SU-DHL-6 (cell line): ENCODE data around the gene COQ8B.

Experiments used
- H2AFZ ChIP-seq: fragments of 200-600 bp; sonication (generic); 2 replicates; pipeline ENCODE4 v1.6.1; 2014; ENCODE audit warnings: low read depth, mild to moderate bottlenecking, moderate library complexity, mixed read lengths, antibody characterized with exemption, low read length; ENCODE audit not compliant: severe bottlenecking
- H3F3A ChIP-seq: fragments of 200-600 bp; shearing (Covaris generic); 2 replicates; pipeline ENCODE4 v1.6.0; 2016; ENCODE audit warnings: antibody characterized with exemption, mild to moderate bottlenecking; ENCODE audit not compliant: insufficient read depth
- H3K27ac ChIP-seq: fragments of 200-600 bp; sonication (generic); 2 replicates; pipeline ENCODE4 v1.5.1; 2016; ENCODE audit warnings: low read depth, mild to moderate bottlenecking, low read length, moderate library complexity, mixed read lengths
- H3K27me3 ChIP-seq: fragments of 200-600 bp; sonication (generic), shearing (Covaris generic); 2 replicates; pipeline ENCODE4 v1.6.0; 2014; ENCODE audit warnings: mild to moderate bottlenecking, low read length
- H3K36me3 ChIP-seq: fragments of 200-600 bp; sonication (generic); 2 replicates; pipeline ENCODE4 v1.6.1; 2014; ENCODE audit warnings: mild to moderate bottlenecking, low read length, mixed read lengths
- H3K4me2 ChIP-seq: fragments of 300-600, 200-600 bp; shearing (Covaris generic), sonication (generic); 2 replicates; pipeline ENCODE4 v1.6.0; 2014; ENCODE audit warnings: low read length, low read depth, mild to moderate bottlenecking; ENCODE audit not compliant: poor library complexity, severe bottlenecking
- H3K4me3 ChIP-seq: fragments of 200-600 bp; sonication (generic); 2 replicates; pipeline ENCODE4 v1.5.1; 2014; ENCODE audit warnings: antibody characterized with exemption, low read length, mild to moderate bottlenecking, mixed read lengths; ENCODE audit not compliant: insufficient read depth, poor library complexity, severe bottlenecking
- H3K79me2 ChIP-seq: fragments of 200-600 bp; sonication (generic); 2 replicates; pipeline ENCODE4 v1.6.1; 2014; ENCODE audit warnings: mild to moderate bottlenecking, low read length, moderate library complexity; ENCODE audit not compliant: insufficient read depth
- H3K9ac ChIP-seq: fragments of 200-600 bp; sonication (generic); 2 replicates; pipeline ENCODE4 v1.7.0; 2014; ENCODE audit warnings: mild to moderate bottlenecking, low read length
- H3K9me2 ChIP-seq: fragments of 200-600 bp; sonication (generic); replicated peaks from 2 replicates; pipeline ENCODE4 v1.6.1; 2014; ENCODE audit warnings: low read length; ENCODE audit not compliant: insufficient read depth
- H3K9me3 ChIP-seq: fragments of 200-600 bp; sonication (generic); 2 replicates; pipeline ENCODE4 v1.6.1; 2014; ENCODE audit warnings: low read length, mixed read lengths; ENCODE audit not compliant: insufficient read depth
- H4K20me1 ChIP-seq: fragments of 200-600 bp; sonication (generic); 2 replicates; pipeline ENCODE4 v1.6.1; 2014; ENCODE audit warnings: low read depth, mild to moderate bottlenecking, antibody characterized with exemption, low read length, moderate library complexity, mixed read lengths
- EZH2phosphoT487 ChIP-seq: fragments of 200-600 bp; sonication (generic), shearing (Covaris generic); conservative IDR thresholded peaks from 2 replicates; pipeline ENCODE4 v1.6.1; 2018; ENCODE audit warnings: mild to moderate bottlenecking, antibody characterized with exemption, low read length, moderate library complexity, mixed read lengths
- TF ChIP-seq, protein P1 (sequence below): fragments of 200-600 bp; sonication (generic); IDR thresholded peaks from one replicate; pipeline ENCODE4 v1.5.1; 2017; ENCODE audit warnings: antibody characterized with exemption, mild to moderate bottlenecking, low read length, moderate library complexity; ENCODE audit not compliant: insufficient read depth, poor library complexity, severe bottlenecking

COQ8B gene

GRCh38 chr19:40705950-40706619, 10.6 kb downstream of the COQ8B start:
- Histone ChIP-seq H3K27ac (no peak overlapping the region), H3K36me3 (no peaks in the 10 kb centered on the region; the same call in 1 of the 2 replicates), H2AFZ (no peak overlapping the region), H3K9me3 (no peaks in the 10 kb centered on the region), H3K9ac (no peak overlapping the region), H3K4me2 (no peak overlapping the region), H3F3A (no peaks in the 10 kb centered on the region), H3K27me3 (no peaks in the 10 kb centered on the region), H3K9me2 (no peaks in the 10 kb centered on the region), H4K20me1 (no peaks in the 10 kb centered on the region), H3K79me2 (no peaks in the 10 kb centered on the region), H3K4me3 (no peak overlapping the region)
- TF ChIP-seq EZH2phosphoT487: no peak
- TF ChIP-seq, protein P1, sequence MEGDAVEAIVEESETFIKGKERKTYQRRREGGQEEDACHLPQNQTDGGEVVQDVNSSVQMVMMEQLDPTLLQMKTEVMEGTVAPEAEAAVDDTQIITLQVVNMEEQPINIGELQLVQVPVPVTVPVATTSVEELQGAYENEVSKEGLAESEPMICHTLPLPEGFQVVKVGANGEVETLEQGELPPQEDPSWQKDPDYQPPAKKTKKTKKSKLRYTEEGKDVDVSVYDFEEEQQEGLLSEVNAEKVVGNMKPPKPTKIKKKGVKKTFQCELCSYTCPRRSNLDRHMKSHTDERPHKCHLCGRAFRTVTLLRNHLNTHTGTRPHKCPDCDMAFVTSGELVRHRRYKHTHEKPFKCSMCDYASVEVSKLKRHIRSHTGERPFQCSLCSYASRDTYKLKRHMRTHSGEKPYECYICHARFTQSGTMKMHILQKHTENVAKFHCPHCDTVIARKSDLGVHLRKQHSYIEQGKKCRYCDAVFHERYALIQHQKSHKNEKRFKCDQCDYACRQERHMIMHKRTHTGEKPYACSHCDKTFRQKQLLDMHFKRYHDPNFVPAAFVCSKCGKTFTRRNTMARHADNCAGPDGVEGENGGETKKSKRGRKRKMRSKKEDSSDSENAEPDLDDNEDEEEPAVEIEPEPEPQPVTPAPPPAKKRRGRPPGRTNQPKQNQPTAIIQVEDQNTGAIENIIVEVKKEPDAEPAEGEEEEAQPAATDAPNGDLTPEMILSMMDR: no peak

- no peaks in the 10 kb centered on the region; the same call in 1 of the 2 replicates for H3K36me3 ChIP-seq
- H3K27ac ChIP-seq: no peak overlapping the region
- no peak overlapping the region for H3K4me2 ChIP-seq
- no peaks in the 10 kb centered on the region for H3K27me3 ChIP-seq
- no peak overlapping the region for H2AFZ ChIP-seq
- no peak for TF ChIP-seq EZH2phosphoT487
- TF ChIP-seq, protein P1: no peak
- no peaks in the 10 kb centered on the region for H3F3A ChIP-seq
- H3K9me2 ChIP-seq: no peaks in the 10 kb centered on the region
- H3K4me3 ChIP-seq: no peak overlapping the region
- H3K79me2 ChIP-seq: no peaks in the 10 kb centered on the region
- no peaks in the 10 kb centered on the region for H4K20me1 ChIP-seq
- no peak overlapping the region for H3K9ac ChIP-seq
- H3K9me3 ChIP-seq: no peaks in the 10 kb centered on the region
These were observed 11.4 kb downstream of the COQ8B start for GRCh38 chr19:40705362-40705651.

DNA sequence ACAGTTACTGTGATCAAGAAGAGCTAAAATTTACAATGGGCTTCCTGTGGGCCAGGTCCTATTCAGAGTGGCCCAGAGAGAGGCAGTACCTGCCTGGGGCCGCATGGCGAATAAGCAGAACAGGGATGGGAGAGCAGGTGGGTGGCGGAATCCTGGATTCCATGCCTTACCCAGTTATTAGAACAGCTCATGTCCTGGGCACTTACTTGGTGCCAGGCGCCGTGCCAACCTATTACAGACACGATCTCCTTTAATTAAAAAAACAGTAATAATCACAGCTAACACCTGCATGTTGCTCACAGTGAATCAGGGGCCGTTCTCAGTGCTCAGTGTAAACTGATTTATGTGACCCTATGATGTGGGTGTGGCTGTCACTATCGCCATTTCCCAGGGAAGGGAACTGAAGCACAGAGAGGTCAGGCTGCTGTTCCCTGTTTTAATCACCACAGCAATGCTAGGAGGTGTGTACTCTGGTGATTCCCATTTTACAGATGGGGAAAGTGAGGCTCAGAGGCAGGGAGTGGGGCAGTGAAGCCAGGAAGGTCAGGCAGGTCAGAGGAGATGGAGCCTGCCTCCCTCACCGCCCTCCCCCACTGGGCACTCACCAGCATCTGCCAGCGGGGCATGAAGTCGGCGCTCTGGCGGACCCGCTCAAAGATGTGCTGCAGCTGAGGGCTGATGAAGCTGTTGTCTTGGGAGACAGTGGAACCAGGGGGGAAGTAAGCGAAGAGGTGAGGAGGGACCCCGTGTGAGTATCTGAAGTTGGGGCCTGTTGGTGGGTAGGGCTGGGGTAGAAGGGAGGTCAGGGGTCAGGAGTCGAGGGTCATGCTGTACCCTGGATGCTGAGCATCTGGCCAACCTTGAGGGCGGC, 12.0 kb downstream of the COQ8B start:
- no peak overlapping the region for H3K4me2 ChIP-seq
- H3K27me3 ChIP-seq: no peaks in the 10 kb centered on the region
- no peaks in the 10 kb centered on the region for H3K9me3 ChIP-seq
- no peaks in the 10 kb centered on the region for H3K9me2 ChIP-seq
- TF ChIP-seq, protein P1: no peak
- TF ChIP-seq EZH2phosphoT487: no peak
- no peak overlapping the region for H2AFZ ChIP-seq
- no peaks in the 10 kb centered on the region for H3K79me2 ChIP-seq
- H3F3A ChIP-seq: no peaks in the 10 kb centered on the region
- H3K9ac ChIP-seq: no peak overlapping the region
- H4K20me1 ChIP-seq: no peaks in the 10 kb centered on the region
- no peak overlapping the region for H3K4me3 ChIP-seq
- no peaks in the 10 kb centered on the region; the same call in 1 of the 2 replicates for H3K36me3 ChIP-seq
- no peak overlapping the region for H3K27ac ChIP-seq
